ENCODE results near the gene TRMT2B. TPM values are rescaled to one million over a fixed set of nuclear protein-coding genes. Genes with fewer than 3 reads are reported as not detected.
"Not testable (repeated sequence)": the region's sequence is repeated elsewhere in the genome, so short reads cannot be mapped to it uniquely, and the experiment has no call there.

The TRMT2B gene
- total RNA-seq, result 10 to 100 TPM; 21.1 to 24.0 TPM

- Mint-ChIP-seq H3K27me3 (no peaks in the 10 kb centered on the region), H3K4me1 (peaks cover 24% of the 10 kb centered on the region), H3K9me3 (no peaks in the 10 kb centered on the region), H3K27ac (peak within 1 kb of the TSS; percentile 92), H3K36me3 (ENCODE audit: low read depth) (peaks cover 12% of the 10 kb centered on the region), H3K4me3 (peak within 1 kb of the TSS; percentile 75)
- CTCF ChIA-PET, result no interaction called here
- POLR2A ChIA-PET, result no interaction called here
- peak; percentile 84 for DNase-seq
These were observed at the start of gene TRMT2B for GRCh38 chrX:101051549-101052302. TSS of gene TRMT2B (minus strand) at chrX:101052111. CDS start at chrX:101042289, 9,822 bp downstream.

- ChIA-PET POLR2A (interaction anchor here (0.6 to 1.9 kb wide), 6 partner anchors 14 to 269 kb away, joined by 3 to 12 read pairs (median 3); no protein-coding TSS in a partner anchor), CTCF (interaction anchor here (1.0 to 1.4 kb wide), 2 partner anchors 42 to 48 kb away, joined by 3 to 9 read pairs; no protein-coding TSS in a partner anchor)
- Mint-ChIP-seq H3K27me3 (no peaks in the 10 kb centered on the region), H3K9me3 (no peaks in the 10 kb centered on the region), H3K36me3 (ENCODE audit: low read depth) (peaks cover 27% of the 10 kb centered on the region), H3K4me3 (peak within 1 kb of the TSS; percentile 93), H3K4me1 (peaks cover 40% of the 10 kb centered on the region), H3K27ac (peak within 1 kb of the TSS; percentile 77)
- DNase-seq, result peak; percentile 93
These were observed 45.9 kb upstream of the TRMT2B start, which contains the start of gene CENPI for GRCh38 chrX:101097546-101098453. TSS of gene CENPI (plus strand) at chrX:101098204. CDS start at chrX:101101071, 2,867 bp downstream.

- DNase-seq, result no peak
- H3K4me3 Mint-ChIP-seq, result no peak overlapping the region
- peaks cover 2% of the 10 kb centered on the region for H3K4me1 Mint-ChIP-seq
- H3K36me3 Mint-ChIP-seq (ENCODE audit: low read depth), result no peaks in the 10 kb centered on the region
- H3K9me3 Mint-ChIP-seq, result no peaks in the 10 kb centered on the region
- H3K27ac Mint-ChIP-seq, result no peak overlapping the region
- peaks cover 2% of the 10 kb centered on the region for H3K27me3 Mint-ChIP-seq
- POLR2A ChIA-PET, result no interaction called here
- CTCF ChIA-PET, result no interaction called here
These were observed 39.9 kb upstream of the TRMT2B start for GRCh38 chrX:101091817-101092216.

- H3K4me1 Mint-ChIP-seq, result no peaks in the 10 kb centered on the region
- ChIA-PET POLR2A (no interaction called here), CTCF (no interaction called here)
- no peaks in the 10 kb centered on the region for H3K36me3 Mint-ChIP-seq (ENCODE audit: low read depth)
- H3K9me3 Mint-ChIP-seq, result no peaks in the 10 kb centered on the region
- H3K27me3 Mint-ChIP-seq, result peaks cover 17% of the 10 kb centered on the region
- H3K27ac Mint-ChIP-seq, result no peak overlapping the region
- H3K4me3 Mint-ChIP-seq, result no peak overlapping the region
- DNase-seq, result no peak
These were observed 29.3 kb upstream of the TRMT2B start for GRCh38 chrX:101081231-101081630.

- POLR2A ChIA-PET, result interaction anchor here (1.6 kb wide), 1 partner anchor 17 kb away, joined by 6 read pairs; the partner anchor contains the start of gene CENPI
- Mint-ChIP-seq H3K27me3 (peaks cover 17% of the 10 kb centered on the region), H3K9me3 (no peaks in the 10 kb centered on the region)
These were observed 28.6 kb upstream of the TRMT2B start for GRCh38 chrX:101080326-101081124.

GRCh38 chrX:101079736-101080270 is 27.9 kb upstream of the TRMT2B start:
- no peaks in the 10 kb centered on the region for H3K4me1 Mint-ChIP-seq
- no peak overlapping the region for H3K27ac Mint-ChIP-seq
- ChIA-PET POLR2A (interaction anchor here (1.6 kb wide), 1 partner anchor 18 kb away, joined by 6 read pairs; the partner anchor contains the start of gene CENPI), CTCF (no interaction called here)
- H3K9me3 Mint-ChIP-seq, result no peaks in the 10 kb centered on the region
- no peaks in the 10 kb centered on the region for H3K36me3 Mint-ChIP-seq (ENCODE audit: low read depth)
- DNase-seq, result no peak
- H3K27me3 Mint-ChIP-seq, result peaks cover 17% of the 10 kb centered on the region
- no peak overlapping the region for H3K4me3 Mint-ChIP-seq

More at GRCh38 chrX:101080326-101081124, 28.6 kb upstream of the TRMT2B start:
- no peak for DNase-seq
- no peak overlapping the region for H3K27ac Mint-ChIP-seq
- no peaks in the 10 kb centered on the region for H3K4me1 Mint-ChIP-seq
- no peaks in the 10 kb centered on the region for H3K36me3 Mint-ChIP-seq (ENCODE audit: low read depth)
- no peak overlapping the region for H3K4me3 Mint-ChIP-seq
- CTCF ChIA-PET, result no interaction called here

- Mint-ChIP-seq H3K36me3 (ENCODE audit: low read depth) (no peaks in the 10 kb centered on the region), H3K9me3 (no peaks in the 10 kb centered on the region), H3K4me1 (no peaks in the 10 kb centered on the region), H3K27me3 (peaks cover 17% of the 10 kb centered on the region), H3K27ac (no peak within 1 kb of the TSS), H3K4me3 (no peak within 1 kb of the TSS)
- ChIA-PET POLR2A (interaction anchor here (1.6 kb wide), 1 partner anchor 19 kb away, joined by 6 read pairs; the partner anchor contains the start of gene CENPI), CTCF (no interaction called here)
- DNase-seq, result no peak
These were observed 27.0 kb upstream of the TRMT2B start, which contains the start of gene TMEM35A for GRCh38 chrX:101078716-101079598. TSS of gene TMEM35A (plus strand) at chrX:101078879. CDS start at chrX:101079003, 124 bp downstream.

GRCh38 chrX:101071582-101071981 is 19.7 kb upstream of the TRMT2B start:
- no peaks in the 10 kb centered on the region for H3K36me3 Mint-ChIP-seq (ENCODE audit: low read depth)
- no peak overlapping the region for H3K27ac Mint-ChIP-seq
- DNase-seq, result no peak
- CTCF ChIA-PET, result no interaction called here
- no peaks in the 10 kb centered on the region for H3K4me1 Mint-ChIP-seq
- H3K9me3 Mint-ChIP-seq, result no peaks in the 10 kb centered on the region
- POLR2A ChIA-PET, result no interaction called here
- no peaks in the 10 kb centered on the region for H3K27me3 Mint-ChIP-seq
- H3K4me3 Mint-ChIP-seq, result no peak overlapping the region

GRCh38 chrX:101062176-101062575 is 10.3 kb upstream of the TRMT2B start:
- ChIA-PET POLR2A (no interaction called here), CTCF (no interaction called here)
- no peak for DNase-seq
- H3K4me1 Mint-ChIP-seq, result peaks cover 8% of the 10 kb centered on the region
- no peaks in the 10 kb centered on the region for H3K9me3 Mint-ChIP-seq
- H3K27ac Mint-ChIP-seq, result no peak overlapping the region
- no peaks in the 10 kb centered on the region for H3K27me3 Mint-ChIP-seq
- H3K4me3 Mint-ChIP-seq, result no peak overlapping the region
- no peaks in the 10 kb centered on the region for H3K36me3 Mint-ChIP-seq (ENCODE audit: low read depth)

- ChIA-PET CTCF (interaction anchor here (0.7 kb wide), 1 partner anchor 80 kb away, joined by 3 read pairs; no protein-coding TSS in a partner anchor), POLR2A (no interaction called here)
- no peaks in the 10 kb centered on the region for H3K27me3 Mint-ChIP-seq
- H3K4me1 Mint-ChIP-seq, result peaks cover 18% of the 10 kb centered on the region
- H3K9me3 Mint-ChIP-seq, result no peaks in the 10 kb centered on the region
- DNase-seq, result no peak
- H3K4me3 Mint-ChIP-seq, result no peak overlapping the region
- H3K27ac Mint-ChIP-seq, result peak overlapping the region; percentile 72
- H3K36me3 Mint-ChIP-seq (ENCODE audit: low read depth), result no peaks in the 10 kb centered on the region
These were observed 5.3 kb upstream of the TRMT2B start for GRCh38 chrX:101057093-101057714.

GRCh38 chrX:101056551-101056950 is 4.6 kb upstream of the TRMT2B start:
- H3K27me3 Mint-ChIP-seq; H3K36me3 Mint-ChIP-seq (ENCODE audit: low read depth); H3K9me3 Mint-ChIP-seq; H3K4me3 Mint-ChIP-seq; POLR2A ChIA-PET; DNase-seq: not testable (repeated sequence)
- Mint-ChIP-seq H3K27ac (peak overlapping the region; percentile 72), H3K4me1 (peaks cover 18% of the 10 kb centered on the region)
- CTCF ChIA-PET, result interaction anchor here (0.6 kb wide), 1 partner anchor 872 kb away, joined by 4 read pairs; no protein-coding TSS in a partner anchor

All from activated CD4-positive, alpha-beta memory T cell treated with anti-CD3 and anti-CD28 coated beads, Interleukin-2, amount 10 ng/mL, durations not matched to agents 7 days and 5 days (primary cell).